D721Med (cell line): Measurements from ENCODE around the gene PLCH1.

Experiments
- DNase-seq: peaks from one replicate; pipeline ENCODE4 v3.0.0; 2011; ENCODE audit warnings: low spot score; ENCODE audit not compliant: insufficient read length
- FAIRE-seq: peaks from 2 replicates; lab custom pipeline; 2011; peaks lifted over from hg19 to GRCh38; lab: Jason Lieb, UNC
- CTCF ChIP-seq: IDR thresholded peaks from 2 replicates; pipeline ENCODE4 v1.5.1; 2012; ENCODE audit warnings: mild to moderate bottlenecking, control low read depth; ENCODE audit not compliant: insufficient read depth; ENCODE audit errors: missing control alignments

Gene PLCH1

GRCh38 chr3:155712008-155712407 is 32.9 kb downstream of the PLCH1 start:
- DNase-seq: no peak
- no peak for TF ChIP-seq CTCF
- FAIRE-seq: no peak

- DNase-seq: no peak
- no peak for FAIRE-seq
- no peak for TF ChIP-seq CTCF
These were observed 39.9 kb downstream of the PLCH1 start for GRCh38 chr3:155704771-155705559.

- no peak for FAIRE-seq
- TF ChIP-seq CTCF: no peak
- no peak for DNase-seq
These were observed 40.8 kb downstream of the PLCH1 start for GRCh38 chr3:155704061-155704460.

- no peak for TF ChIP-seq CTCF
- DNase-seq (no peak), FAIRE-seq (no peak)
These were observed 41.9 kb downstream of the PLCH1 start for GRCh38 chr3:155702745-155703591.

- DNase-seq (peak; percentile 20), FAIRE-seq (peak; percentile 90)
- peak; percentile 73 for TF ChIP-seq CTCF
These were observed 42.9 kb downstream of the PLCH1 start for GRCh38 chr3:155701882-155702465.

GRCh38 chr3:155697542-155697941 is 47.3 kb downstream of the PLCH1 start:
- TF ChIP-seq CTCF: no peak
- FAIRE-seq (no peak), DNase-seq (no peak)
